GM10266 (cell line): Measurements from ENCODE around the gene ZNRD2.

ENCODE experiments used
- DNase-seq: peaks from one replicate; pipeline ENCODE4 v3.0.0; 2012; ENCODE audit errors: extremely low spot score
- TF ChIP-seq, protein P1 (sequence below): IDR thresholded peaks from 2 replicates; pipeline ENCODE4 v1.5.1; 2012; ENCODE audit warnings: mild to moderate bottlenecking, low read depth; ENCODE audit not compliant: control insufficient read depth, insufficient read depth; ENCODE audit errors: missing control alignments

ZNRD2 gene

DNA sequence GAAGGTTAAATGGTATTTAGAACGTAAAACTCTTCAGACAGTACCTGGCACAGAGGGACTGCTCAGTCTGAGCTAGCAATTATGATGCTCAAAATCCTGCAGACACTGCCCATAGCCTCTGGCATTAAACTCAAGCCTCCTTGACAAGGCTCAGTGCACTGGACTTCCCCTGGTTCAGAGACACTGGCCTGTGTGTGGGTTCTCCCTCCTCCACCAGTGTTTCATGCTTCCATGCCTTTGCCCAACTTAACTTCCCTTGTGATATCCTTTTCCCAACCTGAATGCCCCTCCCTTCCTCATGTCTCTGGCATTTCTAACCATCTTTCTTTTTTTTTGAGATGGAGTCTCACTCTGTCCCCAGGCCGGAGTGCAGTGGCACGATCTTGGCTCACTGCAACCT lies 21.2 kb upstream of the ZNRD2 start:
- no peak for DNase-seq
- TF ChIP-seq, protein P1, sequence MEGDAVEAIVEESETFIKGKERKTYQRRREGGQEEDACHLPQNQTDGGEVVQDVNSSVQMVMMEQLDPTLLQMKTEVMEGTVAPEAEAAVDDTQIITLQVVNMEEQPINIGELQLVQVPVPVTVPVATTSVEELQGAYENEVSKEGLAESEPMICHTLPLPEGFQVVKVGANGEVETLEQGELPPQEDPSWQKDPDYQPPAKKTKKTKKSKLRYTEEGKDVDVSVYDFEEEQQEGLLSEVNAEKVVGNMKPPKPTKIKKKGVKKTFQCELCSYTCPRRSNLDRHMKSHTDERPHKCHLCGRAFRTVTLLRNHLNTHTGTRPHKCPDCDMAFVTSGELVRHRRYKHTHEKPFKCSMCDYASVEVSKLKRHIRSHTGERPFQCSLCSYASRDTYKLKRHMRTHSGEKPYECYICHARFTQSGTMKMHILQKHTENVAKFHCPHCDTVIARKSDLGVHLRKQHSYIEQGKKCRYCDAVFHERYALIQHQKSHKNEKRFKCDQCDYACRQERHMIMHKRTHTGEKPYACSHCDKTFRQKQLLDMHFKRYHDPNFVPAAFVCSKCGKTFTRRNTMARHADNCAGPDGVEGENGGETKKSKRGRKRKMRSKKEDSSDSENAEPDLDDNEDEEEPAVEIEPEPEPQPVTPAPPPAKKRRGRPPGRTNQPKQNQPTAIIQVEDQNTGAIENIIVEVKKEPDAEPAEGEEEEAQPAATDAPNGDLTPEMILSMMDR, result no peak

DNA sequence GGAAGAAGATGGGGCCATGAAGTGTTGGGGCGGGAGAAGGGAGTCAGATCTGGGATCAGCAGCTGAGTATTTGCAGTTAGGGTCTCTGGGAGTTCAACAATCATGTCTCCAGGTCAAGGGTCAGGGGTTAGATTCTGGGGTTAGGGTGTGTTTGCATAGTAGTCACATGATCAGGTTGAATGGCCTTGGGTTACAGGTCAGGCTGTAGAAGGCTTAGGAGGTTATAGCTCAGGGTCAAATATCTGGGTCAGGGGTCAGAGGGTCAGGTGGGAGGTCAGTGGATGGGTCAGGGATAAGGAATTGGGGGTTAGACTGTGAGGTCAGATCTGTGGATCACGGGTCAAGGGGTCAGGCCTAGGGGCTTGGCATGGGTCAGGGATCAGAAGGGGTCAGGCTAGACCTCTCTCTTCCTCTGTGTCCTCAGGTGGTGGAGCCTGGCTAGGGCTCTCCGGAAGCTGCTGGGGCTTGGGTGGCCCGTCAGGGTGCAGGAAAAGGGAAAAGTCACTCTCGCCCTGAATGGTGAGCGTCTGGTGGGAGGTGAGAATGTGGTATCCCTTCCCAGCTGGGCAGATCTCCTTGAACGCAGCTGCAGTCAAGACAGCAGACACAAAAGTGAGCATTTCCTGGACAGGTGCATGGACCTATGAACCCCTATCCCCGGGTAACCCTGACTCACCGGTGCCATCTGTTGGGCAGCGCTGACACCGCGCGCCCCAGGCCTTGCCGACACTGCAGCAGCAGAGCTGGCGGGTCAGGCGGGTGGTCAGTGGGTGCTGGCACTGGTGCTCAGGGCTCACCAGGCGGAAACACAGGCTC lies 18.5 kb upstream of the ZNRD2 start:
- DNase-seq, result peak; percentile 78
- TF ChIP-seq, protein P1, result peak; percentile 81

DNA sequence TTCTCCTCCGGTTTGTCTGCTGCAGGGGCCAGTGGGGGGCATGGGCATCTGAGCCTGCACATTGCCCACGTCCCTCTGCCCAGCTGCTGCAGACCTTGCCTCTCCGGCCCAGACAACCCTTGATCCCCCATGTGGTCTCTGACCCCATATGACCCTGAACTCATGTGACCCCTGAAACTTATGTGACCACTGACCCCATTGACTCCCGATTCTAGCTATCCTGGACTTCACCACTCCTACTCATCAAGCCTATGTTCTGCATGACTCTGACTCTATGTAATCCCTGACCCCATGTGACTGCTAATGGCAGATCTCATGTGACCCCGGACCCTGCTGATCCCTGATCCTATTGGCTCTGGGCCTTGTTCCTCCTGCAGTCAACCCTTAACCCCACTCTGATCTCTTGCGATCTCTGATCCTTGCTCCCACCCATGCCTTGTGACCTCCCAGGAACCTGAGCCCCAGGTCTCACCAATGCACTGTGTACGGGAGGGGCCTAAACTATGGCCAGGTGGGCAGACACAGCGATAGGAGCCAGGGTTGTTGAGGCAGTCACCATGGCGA lies 17.8 kb upstream of the ZNRD2 start:
- no peak for DNase-seq
- TF ChIP-seq, protein P1, result no peak

DNA sequence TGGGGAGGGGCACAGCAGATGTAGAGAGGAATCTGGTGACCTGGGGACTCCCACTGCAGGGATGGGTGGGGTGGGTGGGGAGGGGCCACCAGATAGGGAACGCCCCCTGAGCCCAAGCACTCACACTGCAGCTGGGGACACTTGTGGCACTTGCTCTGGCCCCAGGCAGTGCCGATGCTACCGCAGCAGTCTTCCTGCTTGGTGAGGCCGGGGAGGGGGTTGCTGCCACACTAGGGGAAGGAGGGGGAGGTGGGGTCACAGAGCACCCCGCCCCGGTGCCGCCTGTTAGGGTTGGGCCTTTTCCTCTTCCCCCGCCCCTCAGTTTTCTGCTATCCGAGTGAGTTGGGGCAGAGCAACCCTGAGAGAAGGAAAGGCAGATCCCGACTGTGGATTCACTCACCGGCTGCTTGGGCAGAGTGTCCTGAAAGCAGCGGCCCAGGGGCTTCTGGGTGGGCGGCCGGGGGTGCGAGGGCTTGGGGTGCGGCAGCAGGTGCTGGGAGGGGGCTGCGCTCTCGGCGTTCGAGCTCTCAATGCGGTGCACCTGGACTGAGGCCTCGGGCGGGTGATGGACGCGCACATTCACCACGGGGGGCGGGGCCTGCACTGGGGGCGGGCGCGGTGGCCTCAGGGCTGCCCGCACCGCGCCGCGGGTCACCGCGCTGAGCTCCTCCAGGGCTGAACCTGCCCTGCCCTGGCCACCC lies 16.8 kb upstream of the ZNRD2 start:
- no peak for DNase-seq
- TF ChIP-seq, protein P1, result no peak

DNA sequence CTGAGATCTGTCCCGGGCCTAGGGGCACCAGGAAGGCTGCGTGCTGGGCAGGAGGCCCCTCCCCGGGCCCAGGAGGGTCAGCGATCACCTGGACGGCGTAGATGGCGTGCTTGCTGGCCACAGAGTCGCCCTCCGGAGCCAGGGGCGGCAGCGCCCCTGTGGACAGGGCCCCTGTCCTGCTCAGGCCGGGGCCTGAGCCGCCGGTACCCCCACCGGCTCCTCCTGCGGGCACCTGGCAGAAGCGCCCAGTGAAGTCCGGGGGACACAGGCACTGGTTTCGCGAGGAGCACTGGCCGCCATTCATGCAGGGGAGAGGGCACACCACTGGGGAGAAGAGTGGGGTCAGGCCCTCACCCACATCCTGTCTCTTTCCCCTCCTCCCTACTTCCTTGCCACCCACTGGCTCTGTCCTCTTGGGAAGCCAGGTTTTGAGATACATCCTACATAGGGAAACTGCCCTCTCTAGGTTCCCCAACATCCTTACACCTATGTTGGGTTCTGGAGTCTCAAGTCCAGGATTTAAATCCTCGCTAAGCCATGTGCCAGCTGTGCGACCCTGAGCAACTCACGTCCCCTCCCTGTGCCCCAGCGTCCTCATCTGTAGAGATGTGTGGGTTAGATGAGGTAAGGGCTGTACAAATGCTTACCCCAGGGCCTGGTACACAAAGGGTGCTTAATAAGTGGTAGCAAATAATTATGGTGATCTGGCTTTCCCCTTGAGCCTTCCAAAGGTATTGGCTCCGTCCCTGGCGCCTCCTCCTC lies 16.0 kb upstream of the ZNRD2 start:
- TF ChIP-seq, protein P1, result no peak
- no peak for DNase-seq

DNA sequence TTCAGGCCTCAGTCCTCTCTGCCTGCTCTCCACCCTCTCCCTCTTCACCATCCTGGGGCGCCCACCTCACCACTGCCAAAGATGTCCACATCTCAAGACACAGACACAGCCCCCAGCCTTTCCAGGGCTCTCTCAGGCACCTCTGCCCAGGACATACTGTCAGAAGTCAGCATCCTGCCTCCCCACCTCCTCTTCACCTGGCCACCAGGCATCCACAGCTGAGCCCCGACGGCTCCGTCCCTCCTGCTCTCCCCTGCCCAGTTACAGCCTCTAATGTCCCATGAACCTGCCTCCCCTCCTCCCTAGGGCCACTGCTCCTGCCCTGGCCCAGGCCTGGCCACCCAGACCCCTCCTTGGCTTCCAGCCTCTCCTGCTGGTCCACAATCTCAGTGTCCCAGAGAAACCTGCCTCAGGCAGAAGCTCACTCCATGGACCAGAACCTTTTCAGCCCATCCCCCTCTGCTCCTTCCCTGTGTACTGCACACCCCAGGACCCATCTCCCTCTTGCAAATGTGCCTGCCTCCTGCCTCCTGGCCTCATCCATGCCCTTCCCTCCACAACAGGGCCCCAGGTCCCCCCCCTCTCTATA lies 15.3 kb upstream of the ZNRD2 start:
- DNase-seq, result no peak
- TF ChIP-seq, protein P1, result no peak
